Thymus (tissue), 11 donors: ENCODE data around the gene HSPA1A. TPM values are rescaled to one million over a fixed set of nuclear protein-coding genes. Genes with fewer than 3 reads are reported as not detected.

Source experiments
- DNase-seq, 9 donors: peaks; one replicate each; pipeline ENCODE4 v3.0.0-alpha.2; 2013; ENCODE audit warnings: low spot score in 9 of 9, low read depth in 6 of 9, missing footprints in 1 of 9
- H3K27ac ChIP-seq, 2 donors: one replicate each; pipeline ENCODE4 v1.5.1; 2013; ENCODE audit warnings: control low read depth in 1 of 2, low read depth in 1 of 2, low read length in 1 of 2, mild to moderate bottlenecking in 1 of 2, moderate library complexity in 1 of 2
- H3K27me3 ChIP-seq, 2 donors: one replicate each; pipeline ENCODE4 v1.5.1; 2013; ENCODE audit warnings: low read length in 1 of 2; ENCODE audit not compliant: control insufficient read depth in 2 of 2, insufficient read depth in 1 of 2
- H3K36me3 ChIP-seq, 2 donors: one replicate each; pipeline ENCODE4 v1.5.1; 2013; ENCODE audit warnings: low read length in 1 of 2, mild to moderate bottlenecking in 1 of 2, moderate library complexity in 1 of 2; ENCODE audit not compliant: control insufficient read depth in 2 of 2, insufficient read depth in 2 of 2
- H3K4me1 ChIP-seq, 2 donors: one replicate each; pipeline ENCODE4 v1.5.1; 2013; ENCODE audit warnings: low read length in 2 of 2; ENCODE audit not compliant: control insufficient read depth in 2 of 2, insufficient read depth in 2 of 2
- H3K4me3 ChIP-seq, 2 donors: one replicate each; pipeline ENCODE4 v1.5.1; 2013; ENCODE audit warnings: low read length in 2 of 2, control low read depth in 1 of 2, mild to moderate bottlenecking in 1 of 2
- H3K9me3 ChIP-seq, 2 donors: one replicate each; pipeline ENCODE4 v1.5.1; 2013; ENCODE audit warnings: low read length in 1 of 2, mild to moderate bottlenecking in 1 of 2; ENCODE audit not compliant: control insufficient read depth in 2 of 2, insufficient read depth in 1 of 2
- WGBS: extraction: QIAGEN DNeasy Blood & Tissue Kit; methylation state at CpG from one replicate; pipeline ENCODE4 v1.1.7; 2013; 5-methylcytosine and 5-hydroxymethylcytosine counted together
- polyA plus RNA-seq: library from polyadenylated mRNA; stranded (reverse); fragments of 200-250 nt; gene quantifications from one replicate; pipeline ENCODE4 v1.2.3, GENCODE V29; 2013
- total RNA-seq: library from RNA; stranded (reverse); fragments of 120-200 nt; gene quantifications from one replicate; pipeline ENCODE4 v1.2.4, GENCODE V29; 2013
- donor health status: healthy.

The HSPA1A gene
- total and polyA plus RNA-seq, 2 donors = 68.8 to 73.8 TPM

GRCh38 chr6:31825553-31825952, 10.2 kb downstream of the HSPA1A start:
- Histone ChIP-seq H3K27me3 (peaks cover 0 to 25% of the 10 kb centered on the region in 2 donors), H3K36me3 (no peaks in the 10 kb centered on the region), H3K27ac (peak overlapping the region in 1 of 2 donors; percentile 15), H3K9me3 (peaks cover 0 to 12% of the 10 kb centered on the region in 2 donors), H3K4me1 (peaks cover 15 to 43% of the 10 kb centered on the region in 2 donors), H3K4me3 (no peak overlapping the region)
- 94% methylated on average over 4 of the region's 4 CpGs for WGBS
- no peak for DNase-seq

GRCh38 chr6:31826793-31827285, 11.5 kb downstream of the HSPA1A start:
- Histone ChIP-seq H3K9me3 (peaks cover 0 to 4% of the 10 kb centered on the region in 2 donors), H3K27ac (peak overlapping the region; percentile 92), H3K4me1 (peaks cover 14 to 41% of the 10 kb centered on the region in 2 donors), H3K27me3 (peaks cover 0 to 18% of the 10 kb centered on the region in 2 donors), H3K36me3 (no peaks in the 10 kb centered on the region), H3K4me3 (peak overlapping the region; percentile 45 to 63)
- no peak for DNase-seq
- WGBS = 2% methylated on average over 13 of the region's 13 CpGs

- peak in 8 of 9 donors; percentile 86 to 96 (median 93) for DNase-seq
- Histone ChIP-seq H3K36me3 (no peaks in the 10 kb centered on the region), H3K4me1 (peaks cover 11 to 36% of the 10 kb centered on the region in 2 donors), H3K9me3 (peaks cover 0 to 4% of the 10 kb centered on the region in 2 donors), H3K27ac (peak within 1 kb of the TSS; percentile 92), H3K27me3 (peaks cover 0 to 15% of the 10 kb centered on the region in 2 donors), H3K4me3 (peak within 1 kb of the TSS; percentile 45 to 63)
- WGBS = under 1% methylated on average over 52 of the region's 56 CpGs
Observed at GRCh38 chr6:31827286-31828079, 12.1 kb downstream of the HSPA1A start, which contains the start of gene HSPA1B. TSS of gene HSPA1B (plus strand) at chr6:31827738. CDS start at chr6:31827951, 213 bp downstream.

GRCh38 chr6:31829633-31830283, 14.4 kb downstream of the HSPA1A start:
- Histone ChIP-seq H3K27ac (peak overlapping the region; percentile 53 to 93), H3K9me3 (peaks cover 0 to 4% of the 10 kb centered on the region in 2 donors), H3K4me1 (peaks cover 10 to 44% of the 10 kb centered on the region in 2 donors), H3K4me3 (peak overlapping the region; percentile 50 to 52), H3K27me3 (peaks cover 0 to 15% of the 10 kb centered on the region in 2 donors), H3K36me3 (no peaks in the 10 kb centered on the region)
- peak in 4 of 9 donors; percentile 49 to 84 (median 56) for DNase-seq
- WGBS = 2% methylated on average over 15 of the region's 15 CpGs

GRCh38 chr6:31830886-31831335, 15.6 kb downstream of the HSPA1A start:
- DNase-seq = no peak
- Histone ChIP-seq H3K36me3 (no peaks in the 10 kb centered on the region), H3K27ac (peak overlapping the region; percentile 33 to 93), H3K27me3 (peaks cover 0 to 15% of the 10 kb centered on the region in 2 donors), H3K4me1 (peaks cover 10 to 45% of the 10 kb centered on the region in 2 donors), H3K9me3 (peaks cover 0 to 4% of the 10 kb centered on the region in 2 donors), H3K4me3 (peak overlapping the region; percentile 50 to 52)
- WGBS = 62% methylated on average over 6 of the region's 6 CpGs

- peaks cover 0 to 4% of the 10 kb centered on the region in 2 donors for H3K9me3 ChIP-seq
- peaks cover 0 to 5% of the 10 kb centered on the region in 2 donors for H3K36me3 ChIP-seq
- H3K27me3 ChIP-seq = peaks cover 0 to 13% of the 10 kb centered on the region in 2 donors
- peaks cover 11 to 47% of the 10 kb centered on the region in 2 donors for H3K4me1 ChIP-seq
- H3K4me3 ChIP-seq = no peak overlapping the region
- WGBS = 94% methylated on average over 15 of the region's 15 CpGs
- no peak for DNase-seq
- H3K27ac ChIP-seq = peak overlapping the region in 1 of 2 donors; percentile 93
Observed at GRCh38 chr6:31831350-31832215, 16.2 kb downstream of the HSPA1A start.

- WGBS = under 1% methylated on average over 59 of the region's 59 CpGs
- Histone ChIP-seq H3K9me3 (no peaks in the 10 kb centered on the region), H3K27ac (peak overlapping the region; percentile 96 to 99), H3K36me3 (peaks cover 25 to 35% of the 10 kb centered on the region in 2 donors), H3K4me1 (peaks cover 25 to 57% of the 10 kb centered on the region in 2 donors), H3K27me3 (no peaks in the 10 kb centered on the region), H3K4me3 (peak overlapping the region; percentile 59 to 97)
- DNase-seq = peak in 8 of 9 donors; percentile 69 to 94 (median 80)
Observed at GRCh38 chr6:31834367-31835250, 19.3 kb downstream of the HSPA1A start.
